ENCODE measurements around the gene UBE2R2.

The UBE2R2 gene

GRCh38 chr9:33939924-33940874 lies 123.2 kb downstream of the UBE2R2 start:
- Histone ChIP-seq H3K4me1 (ENCODE audit: control insufficient read depth, insufficient read depth, low read depth, low read length) (peaks cover 8% of the 10 kb centered on the region), H3K4me3 (ENCODE audit: insufficient read depth in 1 of 2, low read depth in 1 of 2, low read length in 2 of 2) (no peak overlapping the region), H2BK15ac (ENCODE audit: low read depth, poor library complexity, severe bottlenecking) (no peak overlapping the region), H3K27me3 (ENCODE audit: control insufficient read depth in 1 of 2, insufficient read depth in 1 of 2, low read length in 2 of 2) (no peaks in the 10 kb centered on the region), H3K4ac (ENCODE audit: low read depth in 1 of 2, low read length in 2 of 2) (no peak overlapping the region), H3K14ac (ENCODE audit: low read length in 2 of 2) (no peak overlapping the region), H2BK12ac (ENCODE audit: low read length in 2 of 2) (no peak overlapping the region), H2AK5ac (ENCODE audit: low read length, severe bottlenecking) (peak overlapping the region; percentile 83), H3K4me2 (ENCODE audit: low read length, poor library complexity, severe bottlenecking) (no peak overlapping the region), H4K8ac (ENCODE audit: low read length) (no peak overlapping the region), H4K91ac (ENCODE audit: low read length) (no peak overlapping the region), H3K79me1 (replicated peaks; ENCODE audit: low read length, poor library complexity, severe bottlenecking) (peaks cover 21% of the 10 kb centered on the region), H3K36me3 (ENCODE audit: control insufficient read depth in 1 of 2, insufficient read depth in 2 of 2, low read depth in 1 of 2, low read length in 2 of 2) (peaks cover 31 to 70% of the 10 kb centered on the region in 2 experiments), H2AFZ (ENCODE audit: low read depth, low read length) (no peak overlapping the region), H2BK5ac (ENCODE audit: low read depth, low read length, poor library complexity, severe bottlenecking) (no peak overlapping the region), H3K27ac (ENCODE audit: low read length, poor library complexity, severe bottlenecking) (peak overlapping the region; percentile 62), H3K9ac (ENCODE audit: low read length) (no peak overlapping the region), H3K23ac (ENCODE audit: low read length in 2 of 2) (no peak overlapping the region), H3K9me3 (ENCODE audit: control insufficient read depth, low read length) (no peaks in the 10 kb centered on the region), H2BK120ac (ENCODE audit: low read depth, low read length) (no peak overlapping the region), H3K18ac (ENCODE audit: low read depth in 1 of 2, low read length in 2 of 2) (no peak overlapping the region)
- no peak for DNase-seq
- WGBS, result 95% methylated on average over 9 of the region's 9 CpGs

GRCh38 chr9:33942471-33943083 lies 125.6 kb downstream of the UBE2R2 start:
- H3K14ac ChIP-seq (ENCODE audit: low read length in 2 of 2), result no peak overlapping the region

GRCh38 chr9:33943389-33943788 lies 126.4 kb downstream of the UBE2R2 start:
- DNase-seq, result peak; percentile 20
- peak overlapping the region; percentile 90 for H3K27ac ChIP-seq (ENCODE audit: low read length, poor library complexity, severe bottlenecking)
- H3K23ac ChIP-seq (ENCODE audit: low read length in 2 of 2), result no peak overlapping the region
- H3K4me2 ChIP-seq (ENCODE audit: low read length, poor library complexity, severe bottlenecking), result no peak overlapping the region
- no peak overlapping the region for H3K18ac ChIP-seq (ENCODE audit: low read depth in 1 of 2, low read length in 2 of 2)
- 58% methylated on average over 2 of the region's 2 CpGs for WGBS
- H2BK15ac ChIP-seq (ENCODE audit: low read depth, poor library complexity, severe bottlenecking), result no peak overlapping the region
- no peaks in the 10 kb centered on the region for H3K27me3 ChIP-seq (ENCODE audit: control insufficient read depth in 1 of 2, insufficient read depth in 1 of 2, low read length in 2 of 2)
- no peak overlapping the region for H3K4ac ChIP-seq (ENCODE audit: low read depth in 1 of 2, low read length in 2 of 2)
- no peak overlapping the region for H2AFZ ChIP-seq (ENCODE audit: low read depth, low read length)
- H3K4me3 ChIP-seq (ENCODE audit: insufficient read depth in 1 of 2, low read depth in 1 of 2, low read length in 2 of 2), result no peak overlapping the region
- no peak overlapping the region for H3K14ac ChIP-seq (ENCODE audit: low read length in 2 of 2)
- H4K91ac ChIP-seq (ENCODE audit: low read length), result no peak overlapping the region
- no peak overlapping the region for H4K8ac ChIP-seq (ENCODE audit: low read length)
- no peak overlapping the region for H2BK5ac ChIP-seq (ENCODE audit: low read depth, low read length, poor library complexity, severe bottlenecking)
- H3K4me1 ChIP-seq (ENCODE audit: control insufficient read depth, insufficient read depth, low read depth, low read length), result peaks cover 19% of the 10 kb centered on the region
- H2BK12ac ChIP-seq (ENCODE audit: low read length in 2 of 2), result no peak overlapping the region
- no peaks in the 10 kb centered on the region for H3K9me3 ChIP-seq (ENCODE audit: control insufficient read depth, low read length)
- H3K79me1 ChIP-seq (replicated peaks; ENCODE audit: low read length, poor library complexity, severe bottlenecking), result peaks cover 7% of the 10 kb centered on the region
- H2AK5ac ChIP-seq (ENCODE audit: low read length, severe bottlenecking), result peak overlapping the region; percentile 98
- H3K9ac ChIP-seq (ENCODE audit: low read length), result no peak overlapping the region
- peaks cover 16 to 60% of the 10 kb centered on the region in 2 experiments for H3K36me3 ChIP-seq (ENCODE audit: control insufficient read depth in 1 of 2, insufficient read depth in 2 of 2, low read depth in 1 of 2, low read length in 2 of 2)
- H2BK120ac ChIP-seq (ENCODE audit: low read depth, low read length), result no peak overlapping the region

More at GRCh38 chr9:33942471-33943083, 125.6 kb downstream of the UBE2R2 start:
- Histone ChIP-seq H3K4me1 (ENCODE audit: control insufficient read depth, insufficient read depth, low read depth, low read length) (peaks cover 15% of the 10 kb centered on the region), H4K91ac (ENCODE audit: low read length) (no peak overlapping the region), H2BK15ac (ENCODE audit: low read depth, poor library complexity, severe bottlenecking) (no peak overlapping the region), H3K9me3 (ENCODE audit: control insufficient read depth, low read length) (no peaks in the 10 kb centered on the region), H2BK120ac (ENCODE audit: low read depth, low read length) (no peak overlapping the region), H3K4ac (ENCODE audit: low read depth in 1 of 2, low read length in 2 of 2) (no peak overlapping the region), H2BK12ac (ENCODE audit: low read length in 2 of 2) (no peak overlapping the region), H3K23ac (ENCODE audit: low read length in 2 of 2) (no peak overlapping the region), H3K27me3 (ENCODE audit: control insufficient read depth in 1 of 2, insufficient read depth in 1 of 2, low read length in 2 of 2) (no peaks in the 10 kb centered on the region), H3K79me1 (replicated peaks; ENCODE audit: low read length, poor library complexity, severe bottlenecking) (peaks cover 12% of the 10 kb centered on the region), H2BK5ac (ENCODE audit: low read depth, low read length, poor library complexity, severe bottlenecking) (no peak overlapping the region), H3K9ac (ENCODE audit: low read length) (no peak overlapping the region), H3K27ac (ENCODE audit: low read length, poor library complexity, severe bottlenecking) (peak overlapping the region; percentile 90), H2AFZ (ENCODE audit: low read depth, low read length) (no peak overlapping the region), H3K36me3 (ENCODE audit: control insufficient read depth in 1 of 2, insufficient read depth in 2 of 2, low read depth in 1 of 2, low read length in 2 of 2) (peaks cover 20 to 60% of the 10 kb centered on the region in 2 experiments), H3K18ac (ENCODE audit: low read depth in 1 of 2, low read length in 2 of 2) (peak overlapping the region in 1 of 2 experiments; percentile 11), H4K8ac (ENCODE audit: low read length) (no peak overlapping the region), H3K4me3 (ENCODE audit: insufficient read depth in 1 of 2, low read depth in 1 of 2, low read length in 2 of 2) (no peak overlapping the region), H2AK5ac (ENCODE audit: low read length, severe bottlenecking) (peak overlapping the region; percentile 61), H3K4me2 (ENCODE audit: low read length, poor library complexity, severe bottlenecking) (no peak overlapping the region)
- peak; percentile 88 for DNase-seq
- WGBS, result 100% methylated on average over 1 of the region's 3 CpGs
